HL-60 (cell line): ENCODE data around the gene FPR1.

Source experiments
- POLR2AphosphoS5 ChIP-seq: IDR thresholded peaks from 2 replicates; pipeline ENCODE4 v1.6.1; 2012; ENCODE audit warnings: low read depth
- TF ChIP-seq, protein P1 (sequence below): IDR thresholded peaks from one replicate; pipeline ENCODE4 v1.5.1; 2011; ENCODE audit warnings: low read length, control low read depth, inconsistent platforms; ENCODE audit not compliant: insufficient read depth
- TF ChIP-seq, protein P2 (sequence below): IDR thresholded peaks from 2 replicates; pipeline ENCODE4 v1.6.1; 2012; ENCODE audit warnings: low read depth; ENCODE audit not compliant: insufficient replicate concordance

DNA sequence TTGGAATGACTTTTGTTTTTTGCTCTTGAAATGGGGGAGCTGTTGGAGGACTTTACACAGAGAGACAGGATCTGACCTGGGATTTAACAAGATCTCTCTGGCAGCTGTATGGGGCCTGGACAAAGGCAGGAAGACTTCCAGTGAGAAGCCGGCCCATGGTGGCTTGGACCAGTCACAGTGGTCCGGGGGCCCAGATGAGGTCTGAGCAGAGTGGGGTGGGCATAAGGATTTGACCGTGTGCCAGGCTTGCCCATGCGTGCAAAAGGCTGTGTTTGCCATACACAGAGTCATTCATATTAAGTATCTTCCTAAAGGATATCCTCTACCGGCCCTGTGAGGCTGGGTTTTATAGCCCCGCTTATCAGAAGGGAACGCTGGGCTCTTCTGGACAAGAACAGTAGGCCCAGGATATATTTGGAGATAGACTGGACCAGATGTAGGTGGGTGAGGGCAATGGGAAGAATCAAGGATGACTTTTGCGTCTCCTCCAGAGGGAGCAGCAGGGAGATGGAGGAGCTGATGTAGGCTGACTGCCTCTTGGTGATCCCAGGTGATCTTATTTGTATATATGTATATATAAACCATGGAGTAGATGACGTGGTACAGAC lies 54.4 kb downstream of the FPR1 start:
- TF ChIP-seq, protein P1, sequence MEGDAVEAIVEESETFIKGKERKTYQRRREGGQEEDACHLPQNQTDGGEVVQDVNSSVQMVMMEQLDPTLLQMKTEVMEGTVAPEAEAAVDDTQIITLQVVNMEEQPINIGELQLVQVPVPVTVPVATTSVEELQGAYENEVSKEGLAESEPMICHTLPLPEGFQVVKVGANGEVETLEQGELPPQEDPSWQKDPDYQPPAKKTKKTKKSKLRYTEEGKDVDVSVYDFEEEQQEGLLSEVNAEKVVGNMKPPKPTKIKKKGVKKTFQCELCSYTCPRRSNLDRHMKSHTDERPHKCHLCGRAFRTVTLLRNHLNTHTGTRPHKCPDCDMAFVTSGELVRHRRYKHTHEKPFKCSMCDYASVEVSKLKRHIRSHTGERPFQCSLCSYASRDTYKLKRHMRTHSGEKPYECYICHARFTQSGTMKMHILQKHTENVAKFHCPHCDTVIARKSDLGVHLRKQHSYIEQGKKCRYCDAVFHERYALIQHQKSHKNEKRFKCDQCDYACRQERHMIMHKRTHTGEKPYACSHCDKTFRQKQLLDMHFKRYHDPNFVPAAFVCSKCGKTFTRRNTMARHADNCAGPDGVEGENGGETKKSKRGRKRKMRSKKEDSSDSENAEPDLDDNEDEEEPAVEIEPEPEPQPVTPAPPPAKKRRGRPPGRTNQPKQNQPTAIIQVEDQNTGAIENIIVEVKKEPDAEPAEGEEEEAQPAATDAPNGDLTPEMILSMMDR: no peak
- TF ChIP-seq, protein P2, sequence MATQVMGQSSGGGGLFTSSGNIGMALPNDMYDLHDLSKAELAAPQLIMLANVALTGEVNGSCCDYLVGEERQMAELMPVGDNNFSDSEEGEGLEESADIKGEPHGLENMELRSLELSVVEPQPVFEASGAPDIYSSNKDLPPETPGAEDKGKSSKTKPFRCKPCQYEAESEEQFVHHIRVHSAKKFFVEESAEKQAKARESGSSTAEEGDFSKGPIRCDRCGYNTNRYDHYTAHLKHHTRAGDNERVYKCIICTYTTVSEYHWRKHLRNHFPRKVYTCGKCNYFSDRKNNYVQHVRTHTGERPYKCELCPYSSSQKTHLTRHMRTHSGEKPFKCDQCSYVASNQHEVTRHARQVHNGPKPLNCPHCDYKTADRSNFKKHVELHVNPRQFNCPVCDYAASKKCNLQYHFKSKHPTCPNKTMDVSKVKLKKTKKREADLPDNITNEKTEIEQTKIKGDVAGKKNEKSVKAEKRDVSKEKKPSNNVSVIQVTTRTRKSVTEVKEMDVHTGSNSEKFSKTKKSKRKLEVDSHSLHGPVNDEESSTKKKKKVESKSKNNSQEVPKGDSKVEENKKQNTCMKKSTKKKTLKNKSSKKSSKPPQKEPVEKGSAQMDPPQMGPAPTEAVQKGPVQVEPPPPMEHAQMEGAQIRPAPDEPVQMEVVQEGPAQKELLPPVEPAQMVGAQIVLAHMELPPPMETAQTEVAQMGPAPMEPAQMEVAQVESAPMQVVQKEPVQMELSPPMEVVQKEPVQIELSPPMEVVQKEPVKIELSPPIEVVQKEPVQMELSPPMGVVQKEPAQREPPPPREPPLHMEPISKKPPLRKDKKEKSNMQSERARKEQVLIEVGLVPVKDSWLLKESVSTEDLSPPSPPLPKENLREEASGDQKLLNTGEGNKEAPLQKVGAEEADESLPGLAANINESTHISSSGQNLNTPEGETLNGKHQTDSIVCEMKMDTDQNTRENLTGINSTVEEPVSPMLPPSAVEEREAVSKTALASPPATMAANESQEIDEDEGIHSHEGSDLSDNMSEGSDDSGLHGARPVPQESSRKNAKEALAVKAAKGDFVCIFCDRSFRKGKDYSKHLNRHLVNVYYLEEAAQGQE: no peak
- TF ChIP-seq POLR2AphosphoS5: no peak
